CD4-positive, alpha-beta T cell treated with Interleukin-15 for 1 hour (primary cell): ENCODE results near the gene ZNF497.
"Not testable (repeated sequence)": the region's sequence is repeated elsewhere in the genome, so short reads cannot be mapped to it uniquely, and the experiment has no call there.

ENCODE experiments used
- DNase-seq: peaks from one replicate; pipeline ENCODE4 v3.0.0-alpha.2; 2020

ZNF497 gene

GRCh38 chr19:58393725-58394033 is 31.1 kb upstream of the ZNF497 start:
- DNase-seq: no peak

GRCh38 chr19:58392945-58393724 is 30.6 kb upstream of the ZNF497 start:
- no peak for DNase-seq

- DNase-seq: no peak
Measured at GRCh38 chr19:58388175-58388526, 25.6 kb upstream of the ZNF497 start.

GRCh38 chr19:58387338-58388174 is 25.0 kb upstream of the ZNF497 start:
- no peak for DNase-seq

GRCh38 chr19:58386576-58387337 is 24.2 kb upstream of the ZNF497 start, which contains the start of gene RPS5:
Gene RPS5 (plus strand): TSS chr19:58387269. CDS start chr19:58388138, 869 bp downstream.
- peak; percentile 99 for DNase-seq

- no peak for DNase-seq
Measured at GRCh38 chr19:58385891-58386575, 23.5 kb upstream of the ZNF497 start.

GRCh38 chr19:58385313-58385890 is 22.9 kb upstream of the ZNF497 start:
- no peak for DNase-seq

- DNase-seq: no peak
Measured at GRCh38 chr19:58382997-58383603, 20.5 kb upstream of the ZNF497 start.

- DNase-seq: no peak
Measured at GRCh38 chr19:58381460-58382212, 19.1 kb upstream of the ZNF497 start.

- DNase-seq: peak; percentile 100
Measured at GRCh38 chr19:58380662-58381459, 18.3 kb upstream of the ZNF497 start, which contains the start of gene ZNF837. Gene ZNF837 (minus strand): TSS chr19:58381030. CDS start chr19:58369332, 11,698 bp downstream.

GRCh38 chr19:58380037-58380661 is 17.6 kb upstream of the ZNF497 start:
- no peak for DNase-seq

- no peak for DNase-seq
Measured at GRCh38 chr19:58379246-58379645, 16.7 kb upstream of the ZNF497 start.

- not testable (repeated sequence) for DNase-seq
Measured at GRCh38 chr19:58376724-58377123, 14.2 kb upstream of the ZNF497 start.

- no peak for DNase-seq
Measured at GRCh38 chr19:58374200-58374599, 11.6 kb upstream of the ZNF497 start.

- no peak for DNase-seq
Measured at GRCh38 chr19:58372311-58373133, 10.0 kb upstream of the ZNF497 start.

- DNase-seq: no peak
Measured at GRCh38 chr19:58368561-58369360, 6.2 kb upstream of the ZNF497 start.

GRCh38 chr19:58367698-58368454 is 5.3 kb upstream of the ZNF497 start:
- DNase-seq: no peak
